HG02571 (cell line): ENCODE measurements around the gene DTD2.

Source experiments
- ATAC-seq: cut with Tn5 transposase; IDR thresholded peaks from one replicate; pipeline ENCODE4 v1.9.1; 2021; ENCODE audit warnings: mild to moderate bottlenecking, moderate library complexity; ENCODE audit not compliant: unreplicated experiment

The DTD2 gene

DNA sequence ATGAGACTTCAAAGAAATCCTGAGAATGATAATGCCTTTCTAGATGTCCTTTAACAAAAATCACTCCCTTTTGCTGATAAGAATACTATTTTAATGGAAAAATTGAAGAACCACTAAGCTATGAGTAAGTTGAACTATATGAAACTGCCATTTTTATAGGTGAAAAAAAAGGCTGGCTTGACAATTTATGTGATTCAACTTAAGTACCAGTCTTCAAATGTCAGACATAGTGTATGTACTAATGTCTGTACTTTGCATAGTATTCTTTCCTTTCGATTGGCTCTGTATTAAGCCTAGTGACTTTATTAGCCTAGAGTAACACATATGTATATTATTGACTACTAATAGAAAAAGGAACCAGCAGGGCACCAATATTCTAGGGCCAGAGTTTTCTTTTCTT lies 48.9 kb downstream of the DTD2 start:
- no peak for ATAC-seq

DNA sequence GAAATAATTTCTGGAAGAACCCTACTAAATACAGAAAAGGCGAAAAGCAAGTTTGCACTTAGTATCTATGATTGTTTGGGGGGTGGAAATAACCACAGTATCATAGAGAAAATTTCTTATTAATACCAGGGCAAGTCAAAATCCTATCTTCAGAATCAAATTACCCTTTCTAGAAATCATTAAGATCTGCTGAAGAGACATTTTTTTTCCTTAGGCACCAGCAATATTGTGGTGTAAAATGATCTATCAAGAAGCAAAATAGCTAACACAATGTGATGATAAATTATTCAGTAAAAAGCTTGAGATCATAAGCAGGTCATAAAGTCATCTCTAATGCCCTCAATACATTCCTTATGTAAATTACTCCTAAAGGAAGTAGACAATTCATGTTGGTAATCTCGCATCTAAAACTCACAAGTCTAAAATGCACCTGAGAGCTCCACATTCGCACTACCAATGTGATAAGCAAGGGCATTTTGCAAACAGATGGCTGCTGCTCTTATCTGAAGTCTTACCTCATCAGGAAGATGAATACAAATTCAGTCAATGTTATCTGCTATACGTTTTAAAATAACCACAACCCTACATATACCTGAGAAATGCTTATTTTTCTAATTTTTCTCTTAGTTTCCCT lies 51.6 kb downstream of the DTD2 start:
- ATAC-seq, result no peak

DNA sequence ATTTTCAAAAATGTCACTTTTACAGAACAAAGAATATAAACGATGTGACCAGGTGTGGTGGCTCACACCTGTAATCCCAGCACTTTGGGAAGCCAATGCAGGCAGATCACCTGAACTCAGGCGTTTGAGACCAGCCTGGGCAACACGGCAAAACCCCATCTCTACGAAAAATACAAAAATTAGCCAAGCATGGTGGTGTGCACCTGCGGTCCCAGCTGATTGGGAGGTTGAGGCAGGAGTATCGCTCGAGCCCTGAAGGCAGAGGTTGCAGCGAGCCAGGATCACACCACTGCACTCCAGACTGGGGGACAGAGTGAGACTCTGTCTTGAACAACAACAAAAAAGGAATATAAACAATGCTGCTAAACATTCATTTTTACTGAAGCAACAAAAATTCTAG lies 52.2 kb downstream of the DTD2 start:
- no peak for ATAC-seq

DNA sequence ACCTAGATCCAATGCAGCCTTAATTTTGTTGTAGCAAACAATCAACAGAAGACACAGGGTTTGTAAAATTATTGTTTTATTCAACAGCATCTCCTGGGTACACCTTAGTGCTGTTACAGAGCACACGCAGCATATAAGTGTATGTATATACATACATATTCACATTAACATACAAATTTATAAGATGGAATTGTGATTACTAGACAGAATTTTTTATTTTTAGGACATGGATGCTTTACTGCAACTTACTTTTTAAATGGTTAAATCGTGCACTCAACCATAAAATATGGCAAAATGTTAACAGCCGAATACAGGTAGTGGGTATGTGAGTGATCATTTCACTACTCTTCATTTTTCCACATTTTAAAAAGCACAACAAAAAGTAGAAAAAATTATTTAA lies 53.6 kb downstream of the DTD2 start:
- no peak for ATAC-seq

DNA sequence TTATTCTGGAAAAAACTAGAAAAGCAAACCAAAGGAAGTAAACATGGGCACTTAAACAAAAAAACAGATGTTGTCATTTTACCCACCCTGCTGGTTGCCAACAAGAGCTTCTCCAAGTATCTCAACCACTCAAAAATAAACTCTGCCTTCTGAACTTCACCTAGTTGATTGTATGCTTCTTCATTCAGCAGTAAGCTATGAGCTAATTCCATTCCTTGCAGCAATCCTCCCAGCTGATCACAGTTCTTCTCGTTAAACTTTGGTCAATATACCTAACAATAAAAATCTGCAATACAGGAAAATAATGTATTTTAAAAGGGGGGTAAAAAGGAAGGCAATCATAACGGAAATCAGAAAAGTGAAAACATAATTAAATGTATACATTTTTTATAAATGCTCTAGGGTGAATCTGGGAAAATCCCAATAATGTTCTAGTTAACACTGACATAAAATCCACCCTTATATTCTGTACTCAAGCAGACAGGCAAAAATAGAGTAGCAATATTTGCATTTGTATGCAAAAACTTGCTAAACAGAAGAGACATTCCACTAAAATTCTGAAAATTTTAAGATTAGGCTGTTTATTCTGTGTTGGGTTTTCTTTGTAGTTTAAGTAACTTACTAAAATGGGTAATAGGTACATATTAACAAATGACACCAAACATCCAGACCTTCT lies 54.4 kb downstream of the DTD2 start:
- no peak for ATAC-seq

DNA sequence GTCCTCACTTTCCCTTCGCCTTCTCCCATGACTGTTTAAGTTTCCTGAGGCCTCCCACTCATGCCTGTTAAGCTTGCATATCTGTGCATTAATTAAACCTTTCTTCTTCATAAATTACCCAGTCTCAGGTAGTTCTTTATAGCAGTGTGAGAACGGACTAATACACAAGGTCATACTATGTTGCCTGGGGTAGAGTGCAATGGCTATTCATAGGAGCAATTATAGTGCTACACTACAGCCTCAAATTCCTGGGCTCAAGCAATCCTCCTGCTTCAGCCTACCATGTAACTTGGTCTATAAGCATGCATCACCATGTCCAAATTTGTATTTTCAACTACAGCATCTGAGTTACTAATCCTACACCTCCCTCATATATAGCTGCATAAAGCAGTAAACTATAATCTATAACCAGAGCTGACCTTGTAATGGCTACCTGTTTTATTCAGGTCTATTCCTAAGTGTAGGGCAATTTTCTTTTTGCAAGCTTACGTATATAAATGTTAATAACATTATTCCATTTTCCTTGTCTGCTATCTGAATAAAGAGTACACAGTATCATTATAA lies 55.9 kb downstream of the DTD2 start:
- ATAC-seq, result no peak

DNA sequence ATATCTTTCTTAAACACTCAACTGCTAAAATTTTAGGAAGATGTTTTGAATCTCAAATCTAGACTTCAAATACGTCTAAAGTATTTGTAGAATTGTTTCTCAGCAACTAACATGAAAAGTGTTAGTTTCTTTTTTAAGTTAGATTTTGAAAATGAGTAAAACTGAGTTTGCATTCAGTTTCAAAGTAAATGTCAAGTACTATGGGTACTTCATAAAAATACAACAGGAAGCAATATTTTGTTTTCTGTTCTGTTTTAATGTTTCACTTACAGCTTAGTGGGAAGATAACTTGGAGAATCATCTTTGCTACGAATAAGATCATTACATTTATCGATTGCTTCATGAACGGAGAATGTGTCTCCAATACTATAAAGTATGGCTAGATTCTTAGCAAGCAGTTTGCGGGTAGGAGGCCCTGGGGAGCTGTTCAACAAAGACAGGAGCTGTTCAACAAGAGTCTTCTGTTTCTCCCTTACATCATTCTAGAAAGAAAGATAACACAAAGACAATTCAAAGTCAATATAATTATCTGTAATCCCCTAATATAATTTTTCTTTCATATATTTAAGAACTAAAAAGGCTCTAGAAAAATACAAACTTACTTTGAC lies 57.2 kb downstream of the DTD2 start:
- ATAC-seq, result no peak
